GM21423 (cell line): ENCODE data around the gene GASK1A.
"Not testable (repeated sequence)": the region's sequence is repeated elsewhere in the genome, so short reads cannot be mapped to it uniquely, and the experiment has no call there.

Experiments
- ATAC-seq: cut with Tn5 transposase; IDR thresholded peaks from one replicate; pipeline ENCODE4 v1.9.1; 2021; ENCODE audit warnings: mild to moderate bottlenecking, moderate library complexity; ENCODE audit not compliant: unreplicated experiment

The GASK1A gene

GRCh38 chr3:43030162-43030935 is 51.2 kb downstream of the GASK1A start:
- no peak for ATAC-seq

- ATAC-seq, result no peak
Observed at GRCh38 chr3:43031485-43031884, 52.4 kb downstream of the GASK1A start.

- no peak for ATAC-seq
Observed at GRCh38 chr3:43031889-43032545, 52.9 kb downstream of the GASK1A start.

DNA sequence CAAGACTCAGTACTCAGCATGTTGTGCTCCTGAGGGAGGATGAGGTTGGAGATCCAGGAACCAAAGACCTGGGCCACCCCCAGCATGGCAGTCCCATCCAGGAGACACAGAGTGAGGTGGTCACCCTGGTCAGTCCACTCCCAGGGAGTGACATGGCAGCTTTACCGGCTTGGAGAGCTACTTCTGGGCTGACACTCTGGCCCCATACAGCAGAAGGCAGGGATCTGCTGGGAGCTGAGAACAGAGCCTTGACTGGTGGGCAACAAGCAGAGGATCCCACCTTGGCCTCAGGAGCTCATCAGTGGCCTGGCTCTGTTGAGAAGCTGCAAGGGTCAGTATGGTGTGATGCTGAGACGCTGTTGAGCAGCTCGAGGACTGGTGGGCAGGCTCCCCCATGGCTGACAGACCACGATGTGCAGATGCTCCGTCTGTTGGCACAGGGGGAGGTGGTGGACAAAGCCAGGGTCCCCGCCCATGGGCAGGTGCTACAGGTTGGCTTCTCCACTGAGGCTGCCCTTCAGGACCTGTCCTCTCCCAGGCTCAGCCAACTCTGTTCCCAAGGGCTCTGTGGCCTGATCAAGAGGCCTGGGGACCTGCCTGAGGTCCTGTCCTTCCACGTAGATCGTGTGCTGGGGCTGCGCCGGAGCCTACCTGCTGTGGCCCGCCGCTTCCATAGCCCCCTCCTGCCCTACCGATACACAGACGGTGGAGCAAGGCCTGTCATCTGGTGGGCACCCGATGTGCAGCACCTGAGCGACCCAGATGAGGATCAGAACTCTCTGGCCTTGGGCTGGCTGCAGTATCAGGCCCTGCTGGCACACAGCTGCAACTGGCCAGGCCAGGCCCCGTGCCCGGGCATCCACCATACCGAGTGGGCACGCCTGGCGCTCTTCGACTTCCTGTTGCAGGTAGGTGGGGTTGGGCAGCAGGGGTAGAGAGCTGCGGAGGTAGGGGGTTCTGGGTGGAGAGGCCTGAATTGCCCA is 53.8 kb downstream of the GASK1A start:
- ATAC-seq, result no peak

GRCh38 chr3:43034200-43034599 is 55.1 kb downstream of the GASK1A start:
- ATAC-seq, result no peak

DNA sequence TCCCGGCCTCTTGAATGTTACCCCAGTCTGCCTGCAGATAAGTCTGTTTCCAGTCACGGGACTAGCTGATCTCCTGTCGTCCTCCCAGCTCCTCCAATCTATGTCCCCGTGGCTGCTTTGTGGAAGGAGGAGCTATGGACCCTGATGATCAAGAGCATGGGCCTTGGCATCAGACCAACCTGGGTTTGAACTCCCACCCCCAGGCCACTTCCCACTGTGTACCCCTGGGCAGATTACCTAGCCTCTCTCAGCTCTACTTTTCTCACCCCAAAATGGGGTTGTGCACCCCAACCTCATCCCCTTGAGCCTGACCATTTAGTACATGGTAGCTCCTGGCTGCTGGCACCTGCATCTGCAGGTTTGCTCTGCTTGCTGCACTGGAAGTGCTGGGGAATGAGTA is 55.8 kb downstream of the GASK1A start:
- ATAC-seq, result no peak

GRCh38 chr3:43035801-43036365 is 56.8 kb downstream of the GASK1A start:
- ATAC-seq, result no peak

- ATAC-seq, result no peak
Observed at GRCh38 chr3:43036621-43037423, 57.7 kb downstream of the GASK1A start.

DNA sequence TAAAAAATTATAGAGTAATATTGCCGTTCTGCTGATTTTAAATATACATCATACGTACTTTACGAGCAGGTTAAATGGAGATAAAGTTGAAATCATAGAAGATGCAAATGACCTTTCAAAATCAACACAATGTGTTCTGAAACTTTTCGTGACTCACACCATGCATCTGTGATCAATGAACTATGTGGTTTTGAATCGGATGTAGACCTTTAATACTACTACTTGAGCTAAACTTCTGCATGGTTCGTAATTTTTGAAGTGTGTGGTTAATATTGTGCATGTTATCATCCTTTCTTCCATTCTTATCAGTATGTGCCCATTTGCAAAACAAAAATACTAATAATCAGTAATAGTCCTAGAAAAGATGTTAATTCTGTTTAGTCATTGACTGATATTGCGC is 58.9 kb downstream of the GASK1A start:
- ATAC-seq, result no peak

- no peak for ATAC-seq
Observed at GRCh38 chr3:43041517-43041916, 62.4 kb downstream of the GASK1A start.

DNA sequence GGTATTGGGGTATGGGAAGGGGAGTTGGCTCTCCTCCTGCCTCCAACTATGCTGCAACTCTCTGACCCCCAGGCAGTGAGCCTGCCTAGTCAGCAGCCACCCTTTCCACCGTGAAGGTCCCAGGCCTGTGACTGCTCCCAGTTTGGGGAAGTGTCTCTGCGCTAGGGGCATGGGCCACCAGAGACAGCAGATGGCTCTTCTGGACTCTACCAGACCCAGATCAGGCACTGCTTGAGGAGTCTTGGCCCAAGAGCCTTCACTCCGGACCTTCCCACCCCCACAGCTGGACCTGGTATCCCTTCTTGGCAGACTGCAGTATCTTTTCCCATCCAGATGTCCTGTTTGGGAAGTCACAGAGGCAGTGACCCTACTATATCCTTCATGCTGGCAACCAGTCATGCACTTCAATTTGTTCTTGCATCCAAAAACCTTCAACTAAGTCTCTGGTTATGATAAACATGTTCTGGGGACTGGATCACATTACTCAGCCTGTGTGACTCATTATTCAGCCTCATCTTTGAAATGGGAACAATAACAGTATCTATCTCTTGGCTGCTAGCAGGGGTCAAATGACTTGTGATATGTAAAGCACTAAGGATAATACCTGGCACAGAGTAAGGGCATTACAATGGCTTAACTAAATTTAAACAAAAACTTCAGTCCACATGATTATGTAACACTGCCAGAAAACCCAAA is 64.1 kb downstream of the GASK1A start:
- no peak for ATAC-seq

DNA sequence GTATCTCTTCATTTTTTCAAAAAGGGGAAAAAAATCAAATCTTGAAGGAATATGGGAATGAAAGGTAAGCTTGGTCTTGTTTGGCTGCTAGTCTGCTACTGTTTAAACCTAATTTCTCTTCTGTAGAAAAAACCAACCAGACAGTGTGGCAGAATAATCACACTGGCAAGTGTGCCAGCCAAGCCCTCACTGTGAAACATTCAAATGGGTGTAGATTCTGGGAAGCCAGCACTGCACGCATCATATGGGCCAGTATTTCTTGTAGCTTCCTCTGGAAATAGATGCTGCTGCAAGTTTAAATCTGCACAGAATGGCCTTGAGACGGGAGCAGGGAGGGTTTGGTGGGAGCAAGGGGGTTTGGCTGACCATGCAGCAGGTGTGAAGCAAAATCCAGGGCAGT is 64.7 kb downstream of the GASK1A start:
- no peak for ATAC-seq

GRCh38 chr3:43045079-43045478 is 66.0 kb downstream of the GASK1A start:
- ATAC-seq, result not testable (repeated sequence)

DNA sequence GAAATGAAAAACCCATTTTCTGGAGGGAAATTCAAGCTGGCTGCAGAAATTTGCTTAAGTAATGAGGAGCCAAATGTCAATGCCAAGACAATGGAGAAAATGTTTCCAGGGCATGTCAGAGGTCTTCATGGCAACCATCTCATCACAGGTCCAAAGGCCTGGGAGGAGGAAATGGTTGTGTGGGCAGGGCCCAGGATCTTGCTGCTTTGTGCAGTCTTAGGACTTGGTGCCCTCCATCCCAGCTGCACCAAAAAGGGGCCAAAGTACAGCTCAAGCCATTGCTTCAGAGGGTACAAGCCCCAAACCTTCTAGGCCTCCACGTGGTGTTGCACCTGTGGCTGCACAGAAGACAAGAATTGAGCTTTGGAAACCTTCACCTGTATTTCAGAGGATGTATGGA is 67.5 kb downstream of the GASK1A start:
- ATAC-seq, result no peak

DNA sequence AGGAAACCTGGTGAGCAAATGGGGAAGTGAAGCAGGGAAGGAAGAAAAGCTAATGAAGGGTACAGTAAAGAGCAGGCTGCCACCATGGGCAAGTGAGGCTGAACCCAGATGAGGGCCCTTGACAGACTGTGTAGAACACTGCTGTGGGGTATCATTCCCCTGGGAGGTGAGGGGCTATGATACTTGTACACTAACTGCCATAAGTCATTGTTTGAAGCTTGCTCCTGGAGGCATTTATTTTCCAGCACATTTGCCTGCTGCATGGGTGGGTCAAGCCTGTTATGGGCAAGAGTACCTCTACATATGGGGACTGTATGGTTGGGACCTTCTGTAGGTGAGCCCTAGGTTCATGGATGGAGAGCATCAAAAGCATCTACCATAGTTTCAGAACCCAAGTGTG is 69.4 kb downstream of the GASK1A start:
- ATAC-seq, result no peak

DNA sequence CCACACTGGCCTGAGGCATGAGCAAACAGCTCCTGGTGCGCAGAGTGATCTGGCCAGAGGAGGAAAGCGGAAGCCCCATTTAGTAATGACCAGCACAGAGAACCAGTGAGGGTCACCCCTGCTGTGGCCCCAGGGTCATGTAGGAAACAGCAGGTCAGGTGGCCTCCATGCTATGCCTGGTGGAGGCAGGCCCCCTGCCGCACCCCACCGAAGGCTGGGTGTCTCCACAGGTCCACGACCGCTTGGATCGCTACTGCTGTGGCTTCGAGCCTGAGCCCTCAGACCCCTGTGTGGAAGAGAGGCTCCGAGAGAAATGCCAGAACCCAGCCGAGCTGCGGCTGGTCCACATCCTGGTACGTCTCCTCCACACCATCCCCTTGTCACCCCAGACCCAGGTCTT is 74.2 kb downstream of the GASK1A start:
- no peak for ATAC-seq

DNA sequence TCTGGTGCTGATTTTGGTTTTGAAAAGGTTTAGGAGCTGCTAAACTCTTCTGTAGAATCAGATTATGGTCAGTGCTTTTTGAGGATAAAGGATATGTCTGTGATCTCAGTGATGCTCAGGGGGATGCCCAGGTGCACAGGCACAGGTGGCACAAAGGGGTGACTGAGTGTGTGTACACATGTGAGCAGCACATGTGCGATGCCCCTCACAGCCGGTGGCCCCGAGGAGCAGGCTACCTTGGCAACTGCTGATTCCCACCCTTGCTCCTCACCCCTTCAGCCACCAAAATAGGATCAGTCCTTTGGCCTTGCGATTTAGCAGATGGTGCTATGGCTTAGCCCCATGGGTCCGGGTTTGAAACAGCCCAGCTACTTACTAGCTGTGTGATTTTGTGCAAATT is 75.6 kb downstream of the GASK1A start:
- ATAC-seq, result no peak

GRCh38 chr3:43055393-43055792 is 76.3 kb downstream of the GASK1A start:
- ATAC-seq, result no peak
